HPDE6-E6E7 (cell line): ENCODE measurements around the gene ERFL.
"Not testable (repeated sequence)": the region's sequence is repeated elsewhere in the genome, so short reads cannot be mapped to it uniquely, and the experiment has no call there.

Experiments
- DNase-seq: peaks from one replicate; pipeline ENCODE4 v3.0.0; 2011; ENCODE audit warnings: missing footprints; ENCODE audit errors: extremely low spot score

ERFL gene

DNA sequence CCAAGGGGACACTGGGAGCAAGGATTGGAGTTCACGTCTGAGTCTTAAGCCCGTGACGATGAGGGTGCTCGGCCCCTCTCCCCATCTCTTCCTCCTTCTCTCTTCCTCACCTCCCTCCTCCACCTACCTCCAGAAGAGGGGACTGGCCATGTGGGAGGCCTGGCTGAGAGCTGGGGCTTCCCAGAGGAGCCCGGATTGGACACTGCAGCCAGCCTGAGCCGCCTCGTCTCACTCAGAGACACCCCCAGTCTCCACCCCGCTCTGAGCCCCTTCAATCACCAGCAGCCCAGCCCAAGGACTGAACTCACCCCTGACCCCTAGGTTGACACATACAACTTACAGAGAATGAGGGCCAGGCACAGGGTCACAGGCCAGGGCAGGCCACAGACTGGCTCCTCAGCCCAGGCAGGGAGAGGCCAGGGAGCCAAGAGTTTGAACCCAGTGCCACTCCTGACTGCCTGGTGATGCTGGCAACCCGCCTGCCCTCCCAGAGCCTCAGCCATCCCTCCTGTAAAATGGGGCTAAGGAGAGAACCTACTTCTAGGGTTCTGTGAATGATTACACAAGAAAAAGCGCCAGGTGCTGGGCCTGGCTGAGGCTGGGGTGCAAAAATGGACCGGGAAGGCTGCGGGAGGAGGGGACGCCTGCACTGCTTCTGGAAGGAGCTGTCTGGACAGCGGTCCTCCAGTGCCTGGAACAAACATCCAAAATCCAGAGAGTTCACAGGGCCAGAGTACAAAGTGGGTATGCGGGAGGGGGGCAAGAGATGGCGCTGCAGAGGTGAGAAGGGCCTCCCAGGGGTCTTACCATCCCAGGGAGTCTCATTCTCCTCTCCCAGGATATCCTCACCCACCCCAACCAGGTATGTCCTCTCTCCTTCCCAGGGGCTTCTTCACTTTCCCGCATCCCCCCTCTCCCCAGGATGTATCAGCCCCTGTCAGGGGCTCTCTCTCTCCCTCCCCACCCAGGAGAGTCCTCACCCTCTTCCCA, 50.0 kb downstream of the ERFL start:
- DNase-seq: no peak

DNA sequence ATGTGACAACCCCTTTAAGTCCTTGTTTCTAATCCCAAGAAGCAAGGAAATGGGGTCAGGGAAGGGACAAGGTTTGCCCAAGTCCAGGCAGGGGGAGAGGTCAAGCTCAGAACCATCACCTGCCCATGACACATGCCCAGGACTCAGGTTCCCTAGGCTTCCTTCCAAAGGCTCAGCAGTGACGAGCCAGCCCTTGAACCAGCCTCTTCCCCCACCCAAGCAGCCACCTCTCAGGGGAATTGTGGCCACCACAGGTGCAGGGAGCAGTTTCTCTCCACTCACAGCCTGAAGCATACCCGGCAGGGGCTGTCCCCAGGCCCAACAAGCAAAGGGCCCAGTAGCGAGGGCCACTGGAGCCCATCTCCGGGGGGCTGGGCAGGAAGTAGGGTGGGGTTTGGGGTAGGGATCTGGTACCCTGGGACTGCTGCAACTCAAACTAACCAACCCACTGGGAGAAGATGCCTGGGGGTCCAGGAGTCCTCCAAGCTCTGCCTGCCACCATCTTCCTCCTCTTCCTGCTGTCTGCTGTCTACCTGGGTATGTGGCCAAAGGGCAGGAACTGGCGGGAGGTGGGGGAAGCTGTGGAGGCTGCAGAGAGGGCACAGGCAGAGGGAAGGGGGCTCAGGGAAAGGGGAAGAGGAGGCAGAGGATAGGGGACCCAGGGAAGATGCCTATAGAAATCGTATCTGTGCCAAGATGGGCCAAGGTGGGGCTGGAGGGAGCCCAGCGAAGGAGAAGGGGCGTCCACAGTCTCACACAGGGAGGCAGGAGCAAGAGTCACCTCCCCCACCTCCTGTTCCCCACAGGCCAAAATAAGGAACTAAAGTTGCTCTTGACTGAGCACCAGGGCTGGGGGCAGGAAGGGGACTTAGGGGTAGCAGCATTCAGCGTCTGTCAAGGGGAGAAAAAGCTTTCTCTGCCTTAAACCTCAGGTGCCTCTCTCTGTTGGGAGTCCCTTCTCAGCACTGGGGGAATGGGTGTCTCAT, 51.1 kb downstream of the ERFL start, which contains the start of gene CD79A:
CD79A (plus strand) TSS at position 433 of the 986 bp plus-strand sequence; CDS start at position 459, 26 bp downstream.
- no peak for DNase-seq

DNA sequence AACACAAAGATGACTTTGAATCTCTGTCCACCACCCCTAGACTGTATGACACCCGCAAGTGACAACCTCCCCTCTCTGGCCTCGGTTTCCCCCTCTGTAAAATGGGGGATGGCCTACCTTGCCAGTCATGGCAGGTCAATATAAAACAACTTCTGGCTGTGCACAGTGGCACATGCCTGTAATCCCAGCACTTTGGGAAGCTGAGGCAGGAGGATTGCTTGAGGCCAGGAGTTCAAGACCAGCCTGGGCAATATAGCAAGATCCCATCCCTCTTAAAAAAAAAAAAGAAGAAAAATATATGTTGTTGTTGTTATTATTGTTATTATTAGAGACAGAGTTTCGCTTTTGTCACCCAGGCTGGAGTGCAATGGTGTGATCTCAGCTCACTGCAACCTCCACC, 52.3 kb downstream of the ERFL start:
- not testable (repeated sequence) for DNase-seq

DNA sequence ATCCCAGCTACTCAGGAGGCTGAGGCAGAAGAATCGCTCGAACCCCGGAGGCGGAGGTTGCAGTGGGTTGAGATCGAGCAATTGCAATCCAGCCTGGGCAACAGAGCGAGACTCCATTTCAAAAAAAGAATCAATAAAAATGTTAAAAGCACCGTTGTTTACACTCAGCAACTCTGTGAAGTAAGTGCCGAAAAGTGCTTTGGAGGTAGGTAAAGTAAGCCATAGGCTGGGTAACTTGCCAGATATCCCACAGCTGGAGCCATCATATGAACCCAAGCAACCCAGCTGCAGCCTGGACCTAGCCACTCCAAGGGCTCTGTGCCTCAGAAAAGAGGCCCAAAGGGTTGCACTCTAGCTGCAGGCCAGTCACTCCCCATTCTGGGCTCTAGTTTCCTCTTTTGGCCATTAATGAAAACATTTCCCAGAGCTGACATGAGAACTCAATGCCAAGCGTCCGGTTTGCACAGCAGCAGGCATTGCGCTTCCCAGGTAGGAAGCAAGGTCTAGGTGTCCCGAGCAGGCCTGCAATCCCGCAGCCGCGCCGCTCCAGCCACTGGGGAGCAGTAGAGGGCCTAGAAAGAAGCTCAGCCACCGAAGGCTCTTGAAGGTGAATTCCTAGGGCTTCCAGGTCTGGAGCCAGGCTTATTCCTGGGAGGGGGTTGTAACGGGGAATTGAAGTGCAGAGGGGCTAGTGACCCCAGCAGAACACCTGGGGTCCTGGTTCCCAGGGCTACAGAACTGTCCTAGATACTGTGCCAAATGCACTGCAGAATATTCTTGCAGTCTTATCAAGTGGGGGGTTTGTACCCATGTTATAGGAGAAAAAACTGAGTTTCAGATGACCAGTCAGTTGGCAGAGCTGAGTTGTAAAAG, 55.2 kb downstream of the ERFL start:
- peak; percentile 80 for DNase-seq

DNA sequence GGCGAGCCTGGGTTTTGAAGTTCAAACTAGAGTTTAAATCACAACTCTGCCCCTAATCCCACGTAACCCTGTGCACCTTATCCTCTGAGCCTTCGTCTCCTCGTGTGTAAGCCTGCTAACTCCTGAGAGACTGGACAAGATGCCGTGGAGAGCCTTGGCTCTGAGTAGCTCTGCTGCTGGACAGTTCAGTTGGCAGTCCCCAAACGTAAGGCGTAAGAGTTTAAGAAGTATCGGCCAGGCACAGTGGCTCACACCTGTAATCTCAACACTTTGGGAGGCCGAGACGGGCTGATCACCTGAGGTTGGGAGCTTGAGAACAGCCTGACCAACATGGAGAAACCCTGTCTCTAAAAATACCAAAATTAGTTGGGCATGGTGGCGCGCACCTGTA, 55.9 kb downstream of the ERFL start:
- DNase-seq: no peak

DNA sequence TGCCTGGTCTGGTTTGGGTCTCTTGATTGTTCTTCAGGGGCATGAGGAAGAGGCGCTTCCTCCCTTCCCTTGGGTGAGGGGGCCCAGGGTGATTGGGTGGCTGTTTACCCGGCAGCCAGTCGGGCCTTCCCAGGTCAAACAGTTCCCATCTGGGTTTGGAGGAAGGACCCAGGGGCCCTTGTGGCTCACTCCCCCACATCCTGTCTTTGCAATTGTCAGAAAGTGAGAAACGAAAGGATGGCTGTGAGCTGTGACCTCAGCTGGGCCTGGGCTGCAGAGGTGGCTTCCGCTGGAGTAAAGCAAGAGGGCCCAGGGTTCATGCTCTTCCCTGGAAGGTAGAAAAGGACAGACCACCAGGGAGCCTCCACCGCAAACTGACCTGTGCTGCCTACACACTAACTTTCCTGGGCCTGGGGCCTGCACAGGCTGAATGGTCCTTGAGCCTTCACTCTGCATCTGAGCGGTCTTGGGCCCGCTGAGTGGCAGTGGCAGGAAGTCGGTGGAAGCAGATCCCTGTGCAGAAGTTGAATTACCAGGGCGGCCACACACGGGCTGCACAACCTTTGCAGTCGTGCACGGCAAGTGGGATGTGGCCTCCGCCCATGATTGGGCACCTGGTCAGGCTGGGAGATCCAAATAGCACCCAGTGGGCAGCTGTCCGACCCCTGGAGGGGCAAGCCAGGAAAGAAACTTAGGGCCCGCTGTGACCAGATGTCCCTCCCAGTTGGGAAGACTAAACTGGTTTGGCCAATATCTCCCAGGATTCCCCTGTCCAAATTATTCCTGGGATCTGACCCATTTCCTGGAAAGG, 56.5 kb downstream of the ERFL start:
- DNase-seq: no peak

DNA sequence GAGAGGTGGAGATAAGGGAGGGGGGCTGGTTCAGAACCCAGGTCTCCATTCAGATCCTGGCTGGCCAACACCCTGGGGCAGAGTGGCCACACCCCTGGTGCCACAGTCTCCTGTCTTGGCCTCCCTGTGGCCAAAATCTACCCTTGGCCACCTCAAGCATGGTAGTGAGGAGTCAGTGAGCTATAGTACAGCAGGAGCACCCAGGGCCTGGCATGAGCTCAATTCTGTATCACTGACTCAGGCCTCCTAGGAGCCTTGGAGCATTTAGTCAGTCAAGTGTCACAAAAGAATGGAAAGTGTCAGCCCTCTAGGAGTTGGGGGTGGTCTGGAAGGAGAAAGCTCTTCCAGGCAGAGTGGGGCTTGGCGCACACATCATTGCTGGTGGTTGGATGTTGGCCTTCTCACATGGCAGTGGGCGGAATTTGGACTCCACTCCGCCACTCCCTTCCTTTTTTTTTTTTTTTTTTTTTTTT, 57.8 kb downstream of the ERFL start:
- DNase-seq: no peak

DNA sequence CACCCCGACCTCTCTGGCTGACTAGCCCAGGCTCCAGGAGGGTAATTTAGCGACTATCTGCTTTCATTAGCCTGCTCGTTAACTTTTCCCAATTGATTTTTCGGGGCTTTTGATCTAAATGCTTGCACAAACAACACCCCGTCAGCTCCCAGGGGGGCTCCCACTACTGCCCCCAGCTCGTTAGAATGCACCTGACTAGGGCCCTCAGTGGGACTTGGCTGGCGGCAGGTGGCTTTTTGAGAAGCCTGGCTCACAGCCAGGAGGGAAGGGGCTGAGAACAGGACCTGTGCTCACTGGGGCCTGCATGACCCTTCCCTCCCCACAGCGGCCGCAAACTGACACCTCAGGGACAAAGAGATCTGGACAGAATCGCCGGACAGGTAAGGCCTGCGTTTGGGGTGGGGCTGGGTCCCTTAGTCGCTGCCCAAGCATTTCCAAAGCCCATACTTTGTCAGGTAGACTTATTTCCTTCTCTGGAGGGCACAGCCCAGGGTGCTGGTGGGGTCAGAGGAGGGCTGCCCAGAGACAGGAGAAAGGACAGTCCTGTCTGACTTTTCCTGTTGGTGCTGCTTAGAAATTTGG, 58.8 kb downstream of the ERFL start:
- no peak for DNase-seq

DNA sequence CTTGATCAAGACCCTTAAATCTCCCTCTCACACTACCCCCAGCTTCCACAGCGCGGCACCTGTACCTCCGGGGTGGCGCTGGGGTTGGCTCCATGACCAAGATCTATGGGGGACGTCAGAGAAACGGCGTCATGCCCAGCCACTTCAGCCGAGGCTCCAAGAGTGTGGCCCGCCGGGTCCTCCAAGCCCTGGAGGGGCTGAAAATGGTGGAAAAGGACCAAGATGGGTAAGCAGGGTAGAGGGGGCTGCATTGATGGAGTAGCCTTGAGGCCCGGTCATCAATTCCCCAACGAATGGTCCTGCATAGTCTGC, 59.3 kb downstream of the ERFL start:
- DNase-seq: no peak

DNA sequence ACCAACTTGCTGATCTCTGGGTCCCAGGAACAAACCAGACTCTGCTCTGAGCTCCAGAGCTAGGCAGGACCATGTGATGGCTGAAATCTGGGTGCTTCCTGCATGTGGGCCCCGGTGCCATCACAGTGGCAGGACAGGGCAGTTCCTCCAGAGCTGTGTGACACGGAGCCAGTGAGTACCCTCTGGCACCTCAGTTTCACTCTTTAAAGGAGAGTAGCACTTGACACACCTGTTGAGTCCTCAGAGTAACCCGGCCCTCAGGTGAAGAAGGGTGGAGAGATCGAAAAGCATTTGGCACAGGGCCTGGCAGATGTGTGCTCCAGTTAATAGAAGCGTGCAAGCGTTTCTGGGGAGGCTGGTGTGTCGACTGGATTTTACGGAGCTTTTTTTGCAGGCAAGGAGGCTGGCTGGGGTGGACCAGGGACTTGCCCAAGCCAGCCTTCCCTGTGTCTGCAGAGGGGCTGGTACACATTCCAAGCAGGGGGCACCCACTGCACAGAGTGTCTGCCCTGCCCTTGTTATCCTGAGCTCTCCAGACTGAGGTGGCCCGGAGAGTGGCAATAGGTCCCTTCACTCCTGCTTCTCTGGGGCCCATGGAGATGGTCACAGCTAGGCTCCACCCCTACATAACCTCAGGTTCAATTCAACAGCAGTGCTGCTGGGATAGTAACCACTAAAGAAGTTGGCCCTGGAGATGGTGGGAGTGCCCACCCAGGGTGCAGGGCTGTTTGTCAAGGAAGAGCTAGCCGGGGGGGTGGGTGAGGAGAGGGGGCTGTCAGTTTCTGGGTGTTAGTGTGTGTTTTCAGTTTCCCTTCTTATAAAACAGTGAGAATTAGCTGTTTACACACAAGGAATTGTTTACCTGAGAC, 59.9 kb downstream of the ERFL start:
- no peak for DNase-seq

DNA sequence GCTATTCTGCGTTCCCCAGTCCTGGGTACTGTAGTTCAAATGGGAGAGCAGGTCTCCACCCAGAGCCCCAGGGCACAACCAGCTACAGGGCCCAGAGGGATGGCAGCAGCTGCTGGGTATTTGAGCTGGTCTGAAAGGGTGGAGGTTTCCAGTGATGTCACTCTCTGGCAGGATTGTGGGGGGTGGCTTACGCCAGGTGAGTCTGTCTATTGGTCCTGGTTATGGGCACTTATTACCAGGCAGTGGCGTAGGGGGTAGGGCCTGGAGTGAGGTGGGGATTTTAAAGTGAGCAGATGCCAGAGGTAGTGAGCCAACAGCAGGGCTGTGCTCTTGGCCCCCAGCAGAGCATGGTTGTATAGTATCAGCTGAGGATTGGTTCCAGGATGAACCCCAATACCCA, 62.0 kb downstream of the ERFL start:
- no peak for DNase-seq

DNA sequence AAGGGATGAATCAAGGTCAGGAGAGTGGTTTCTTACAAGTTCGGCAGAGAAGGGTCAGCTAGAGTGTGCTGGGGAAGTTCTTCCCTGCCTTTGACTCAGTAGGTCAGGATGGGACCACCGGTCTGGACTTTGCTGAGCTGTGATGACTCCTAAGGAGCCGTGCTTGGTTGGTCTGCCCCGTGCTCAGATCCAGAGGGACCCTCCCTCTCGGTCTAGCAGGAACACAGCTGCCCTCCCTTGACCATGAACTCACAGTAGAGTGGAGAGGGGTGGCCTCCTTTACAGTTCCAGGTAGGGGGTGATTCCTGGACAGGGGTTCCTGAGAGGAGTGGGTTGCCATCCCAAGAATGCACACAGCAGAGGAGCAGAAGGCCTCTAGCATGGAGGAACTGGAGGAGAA, 63.9 kb downstream of the ERFL start:
- DNase-seq: no peak

DNA sequence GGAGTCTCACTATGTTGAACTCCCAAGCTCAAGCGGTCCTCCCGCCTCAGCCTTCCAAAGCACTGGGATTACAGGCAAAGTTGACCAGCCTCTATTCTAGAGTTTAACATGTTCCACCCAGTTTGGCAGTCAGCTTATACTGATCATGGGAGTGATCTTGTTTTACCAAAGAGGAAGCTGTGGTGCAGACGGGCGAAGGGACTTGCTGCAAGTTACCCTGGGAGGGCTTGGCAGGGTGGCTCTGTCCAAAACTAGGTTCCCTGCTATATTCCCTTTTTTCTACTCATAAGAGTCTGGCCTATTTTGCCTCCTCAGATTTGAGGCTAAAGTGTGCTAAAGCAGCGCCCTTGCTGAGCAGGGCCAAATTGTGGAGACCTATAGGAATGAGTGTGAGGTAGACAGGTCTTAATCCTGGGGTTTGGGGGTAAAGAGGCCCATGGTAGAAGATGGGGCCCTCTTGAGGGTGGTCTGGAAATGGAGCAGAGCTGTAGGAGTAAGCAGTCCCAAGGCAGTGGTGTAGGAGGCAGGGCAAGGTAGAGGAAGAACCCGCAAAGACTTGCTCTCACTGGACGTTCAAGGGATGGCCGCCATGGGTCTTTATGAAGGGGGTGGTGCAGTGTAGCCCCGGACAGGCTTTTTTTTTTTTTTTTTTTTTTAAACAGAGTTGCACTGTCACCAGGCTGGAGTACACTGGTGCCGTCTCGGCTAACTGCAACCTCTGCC, 64.9 kb downstream of the ERFL start:
- no peak for DNase-seq

DNA sequence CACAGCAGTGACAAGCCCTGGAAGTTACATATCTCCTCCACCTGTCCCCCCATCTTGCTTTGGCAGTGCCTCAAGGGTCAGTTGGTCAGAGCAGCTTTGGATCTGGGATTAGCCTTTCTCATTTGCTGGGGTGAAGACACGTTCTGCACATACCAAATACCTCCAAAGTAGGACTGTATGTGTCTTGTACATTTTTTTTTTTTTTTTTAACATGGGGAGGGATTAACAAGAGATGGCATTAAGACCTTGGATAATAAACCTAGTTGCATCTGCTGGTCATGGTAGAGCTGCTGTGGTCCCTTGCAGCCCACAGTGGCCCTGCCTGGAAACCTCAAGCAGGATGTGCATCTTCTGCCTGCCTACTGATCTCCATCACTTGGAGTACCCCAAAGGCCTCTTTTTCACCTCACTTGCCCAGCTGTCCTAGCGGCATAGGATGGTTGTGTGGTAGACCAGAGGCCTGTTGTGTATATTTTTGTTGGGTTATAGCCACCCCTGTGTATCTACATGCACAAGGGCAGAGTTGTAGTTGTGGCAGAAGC, 65.7 kb downstream of the ERFL start:
- no peak for DNase-seq

DNA sequence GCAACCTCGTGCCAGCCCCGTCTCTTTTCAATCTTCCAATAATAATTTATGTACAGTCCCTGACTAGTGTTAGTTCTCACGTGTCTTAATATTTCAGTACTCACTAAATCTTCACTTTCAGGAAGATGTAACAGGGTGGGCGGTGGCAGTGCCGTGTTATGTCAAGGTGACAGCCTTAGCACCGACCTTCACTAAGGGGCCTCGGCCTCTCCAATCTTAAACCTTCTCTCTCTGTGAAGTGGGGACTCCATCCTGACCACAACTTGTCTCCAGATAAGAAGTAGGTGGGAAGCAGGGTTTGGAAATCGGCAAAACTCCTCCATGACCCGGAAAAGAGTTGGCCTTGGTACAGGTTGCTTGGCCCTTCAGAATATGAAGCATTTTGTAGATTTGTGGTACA, 66.4 kb downstream of the ERFL start:
- DNase-seq: no peak

DNA sequence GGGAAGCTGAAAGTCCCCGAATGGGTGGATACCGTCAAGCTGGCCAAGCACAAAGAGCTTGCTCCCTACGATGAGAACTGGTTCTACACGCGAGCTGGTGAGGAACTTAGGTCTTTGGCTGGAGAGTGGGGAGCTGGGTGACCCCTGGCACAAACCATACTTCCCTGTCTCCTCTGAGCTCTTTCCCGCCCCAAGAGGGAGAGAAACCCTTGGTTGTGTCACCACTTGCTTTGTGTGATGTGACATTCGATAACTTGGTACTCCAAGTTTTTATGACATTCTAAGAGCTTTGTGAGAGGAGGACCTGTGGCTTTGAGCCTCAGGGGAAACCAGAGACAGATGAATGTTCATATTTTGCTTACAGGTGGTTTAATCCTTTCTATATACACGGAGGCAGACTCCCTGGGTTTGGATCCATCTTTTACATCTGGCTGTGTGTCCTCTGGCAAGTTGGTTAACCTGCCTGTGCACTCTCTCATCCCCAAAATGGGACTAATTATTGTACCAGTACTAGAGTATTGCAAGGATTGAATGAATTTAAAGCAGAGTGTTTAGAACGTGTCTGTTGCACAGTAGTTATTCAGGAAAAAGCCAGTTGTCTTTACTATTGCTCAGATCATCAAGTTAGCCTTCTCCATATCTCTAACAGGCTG, 67.0 kb downstream of the ERFL start:
- no peak for DNase-seq

DNA sequence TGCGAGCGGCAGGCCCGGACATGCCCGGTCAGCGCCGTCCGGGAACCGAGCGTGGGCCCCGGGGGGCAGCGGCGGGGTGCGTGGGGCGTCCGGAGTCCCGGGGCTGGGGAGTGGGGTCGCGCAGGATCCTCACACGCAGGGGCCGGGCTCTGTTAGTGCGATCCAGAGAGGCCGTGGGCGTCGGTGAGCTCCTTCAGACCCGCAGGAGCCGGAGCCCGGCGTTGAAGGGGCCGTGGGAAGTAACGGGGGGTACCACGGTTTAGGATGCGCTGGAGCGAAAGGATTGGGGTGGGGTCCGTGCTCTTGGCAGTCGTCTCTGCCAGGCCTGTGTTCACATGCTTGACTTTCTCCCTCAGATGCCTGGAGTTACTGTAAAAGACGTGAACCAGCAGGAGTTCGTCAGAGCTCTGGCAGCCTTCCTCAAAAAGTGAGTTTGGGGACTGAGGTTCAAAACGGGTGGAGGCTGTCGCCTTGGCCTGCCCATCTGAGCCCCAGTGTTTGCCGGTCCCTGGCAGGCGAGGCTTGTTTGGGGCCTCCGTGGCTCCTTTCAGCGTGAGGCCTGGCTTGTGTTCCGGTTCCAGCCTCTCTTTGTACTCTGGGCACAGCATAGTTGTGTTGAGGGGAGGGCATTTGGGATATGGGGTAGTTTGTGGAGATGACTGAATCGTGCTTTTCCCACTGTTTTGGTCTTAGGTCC, 67.7 kb downstream of the ERFL start:
- DNase-seq: no peak
